ENCODE results near the gene SLC35F1.

The SLC35F1 gene

GRCh38 chr6:118206221-118206620 is 299.2 kb downstream of the SLC35F1 start:
- DNase-seq, result no peak

- no peak for DNase-seq
These were observed 300.9 kb downstream of the SLC35F1 start for GRCh38 chr6:118207947-118208346.

- no peak for DNase-seq
These were observed 305.5 kb downstream of the SLC35F1 start for GRCh38 chr6:118212451-118213173.

GRCh38 chr6:118215269-118215668 is 308.2 kb downstream of the SLC35F1 start:
- DNase-seq, result no peak

GRCh38 chr6:118216751-118217150 is 309.7 kb downstream of the SLC35F1 start:
- no peak for DNase-seq

- DNase-seq, result no peak
These were observed 311.1 kb downstream of the SLC35F1 start for GRCh38 chr6:118218156-118218555.

GRCh38 chr6:118220429-118221128 is 313.5 kb downstream of the SLC35F1 start:
- DNase-seq, result no peak

- DNase-seq, result no peak
These were observed 316.3 kb downstream of the SLC35F1 start for GRCh38 chr6:118223316-118223715.

GRCh38 chr6:118228886-118229285 is 321.8 kb downstream of the SLC35F1 start:
- no peak for DNase-seq

- no peak for DNase-seq
These were observed 333.9 kb downstream of the SLC35F1 start for GRCh38 chr6:118240878-118241528.

- no peak for DNase-seq
These were observed 339.3 kb downstream of the SLC35F1 start for GRCh38 chr6:118246406-118246805.

GRCh38 chr6:118248171-118248570 is 341.1 kb downstream of the SLC35F1 start:
- DNase-seq, result no peak

- DNase-seq, result no peak
These were observed 342.6 kb downstream of the SLC35F1 start for GRCh38 chr6:118249680-118250079.

- no peak for DNase-seq
These were observed 345.4 kb downstream of the SLC35F1 start for GRCh38 chr6:118252474-118252873.

- no peak for DNase-seq
These were observed 346.7 kb downstream of the SLC35F1 start for GRCh38 chr6:118253741-118254140.

GRCh38 chr6:118260833-118261232 is 353.8 kb downstream of the SLC35F1 start:
- DNase-seq, result no peak

- no peak for DNase-seq
These were observed 356.9 kb downstream of the SLC35F1 start for GRCh38 chr6:118263921-118264486.

GRCh38 chr6:118269659-118270058 is 362.6 kb downstream of the SLC35F1 start:
- DNase-seq, result no peak

GRCh38 chr6:118277631-118278030 is 370.6 kb downstream of the SLC35F1 start:
- DNase-seq, result no peak

- no peak for DNase-seq
These were observed 373.1 kb downstream of the SLC35F1 start for GRCh38 chr6:118280210-118280609.

- DNase-seq, result no peak
These were observed 374.2 kb downstream of the SLC35F1 start for GRCh38 chr6:118281291-118281690.

- DNase-seq, result peak; percentile 56
These were observed 376.7 kb downstream of the SLC35F1 start for GRCh38 chr6:118283766-118284165.

- DNase-seq, result peak; percentile 5
These were observed 377.8 kb downstream of the SLC35F1 start for GRCh38 chr6:118284736-118285360.

Data from fibroblast of skin of right biceps (primary cell).